Stimulated activated CD4-positive, alpha-beta T cell treated with anti-CD3 and anti-CD28 coated beads, Interleukin-4, amount 100 ng/mL, for 1 hour (primary cell): ENCODE data around the gene JUND.

Source experiments
- DNase-seq: peaks from one replicate; pipeline ENCODE4 v3.0.0-alpha.2; 2020

JUND gene

GRCh38 chr19:18233224-18233825 lies 48.1 kb downstream of the JUND start:
- DNase-seq = peak; percentile 56

GRCh38 chr19:18232540-18233223 lies 48.7 kb downstream of the JUND start:
- no peak for DNase-seq

GRCh38 chr19:18231775-18232174 lies 49.6 kb downstream of the JUND start:
- DNase-seq = no peak

GRCh38 chr19:18230941-18231734 lies 50.3 kb downstream of the JUND start:
- no peak for DNase-seq

GRCh38 chr19:18229915-18230314 lies 51.5 kb downstream of the JUND start:
- DNase-seq = no peak
